PFSK-1 (cell line): ENCODE results near the gene SCN2B.

Experiments
- POLR2AphosphoS5 ChIP-seq: IDR thresholded peaks from 2 replicates; pipeline ENCODE4 v1.6.1; 2012; ENCODE audit warnings: low read depth, mild to moderate bottlenecking, control low read depth, low read length, moderate library complexity
- SIN3A ChIP-seq: IDR thresholded peaks from 2 replicates; pipeline ENCODE4 v1.6.1; 2012; ENCODE audit warnings: mild to moderate bottlenecking, low read length, moderate library complexity, borderline replicate concordance; ENCODE audit not compliant: insufficient read depth
- TF ChIP-seq, protein P1 (sequence below), 2 experiments: IDR thresholded peaks; 2 replicates each; pipeline versions ENCODE4 v1.6.1 to v1.8.0; 2011 to 2012; ENCODE audit warnings: low read depth in 2 of 2, low read length in 2 of 2, control low read depth in 1 of 2, inconsistent platforms in 1 of 2, mild to moderate bottlenecking in 1 of 2, moderate library complexity in 1 of 2; ENCODE audit not compliant: insufficient read depth in 1 of 2

DNA sequence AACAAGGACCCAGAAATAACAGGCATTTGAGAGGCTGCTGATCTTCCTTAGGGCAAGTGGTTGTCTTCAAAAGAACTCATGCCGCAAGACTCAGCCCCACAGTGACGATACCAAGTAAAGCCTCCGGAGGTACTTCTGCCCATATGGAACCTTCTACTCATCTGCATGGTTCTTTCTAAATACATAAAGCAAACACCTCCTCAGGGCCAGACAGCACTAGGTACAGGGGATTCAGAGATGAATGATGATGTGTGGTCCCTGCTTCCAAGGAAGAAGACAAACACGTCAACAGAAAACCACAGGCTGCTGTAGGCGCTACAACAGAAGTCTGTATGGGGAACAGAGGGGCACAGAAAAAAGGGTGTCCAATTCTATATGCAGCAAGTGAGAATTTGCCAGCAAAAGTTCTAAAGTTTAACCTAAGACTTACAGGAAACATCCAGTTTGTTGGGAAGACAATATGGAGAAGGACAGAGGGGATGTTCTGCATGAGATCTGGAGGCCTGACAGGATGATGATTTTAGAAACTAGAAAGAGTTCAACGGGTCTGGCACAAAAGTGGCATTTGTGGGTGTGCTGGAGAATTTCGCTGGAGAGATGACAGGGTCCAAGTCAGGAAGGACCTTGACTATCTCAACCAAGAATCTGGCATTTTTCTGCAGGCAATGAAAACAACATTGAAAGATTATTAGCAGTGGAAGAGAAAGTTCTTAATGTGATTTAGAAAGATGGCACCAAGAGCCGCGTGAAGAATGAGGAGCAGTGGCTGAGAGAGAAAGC is 24.7 kb upstream of the SCN2B start:
- TF ChIP-seq POLR2AphosphoS5 = no peak
- TF ChIP-seq, protein P1, sequence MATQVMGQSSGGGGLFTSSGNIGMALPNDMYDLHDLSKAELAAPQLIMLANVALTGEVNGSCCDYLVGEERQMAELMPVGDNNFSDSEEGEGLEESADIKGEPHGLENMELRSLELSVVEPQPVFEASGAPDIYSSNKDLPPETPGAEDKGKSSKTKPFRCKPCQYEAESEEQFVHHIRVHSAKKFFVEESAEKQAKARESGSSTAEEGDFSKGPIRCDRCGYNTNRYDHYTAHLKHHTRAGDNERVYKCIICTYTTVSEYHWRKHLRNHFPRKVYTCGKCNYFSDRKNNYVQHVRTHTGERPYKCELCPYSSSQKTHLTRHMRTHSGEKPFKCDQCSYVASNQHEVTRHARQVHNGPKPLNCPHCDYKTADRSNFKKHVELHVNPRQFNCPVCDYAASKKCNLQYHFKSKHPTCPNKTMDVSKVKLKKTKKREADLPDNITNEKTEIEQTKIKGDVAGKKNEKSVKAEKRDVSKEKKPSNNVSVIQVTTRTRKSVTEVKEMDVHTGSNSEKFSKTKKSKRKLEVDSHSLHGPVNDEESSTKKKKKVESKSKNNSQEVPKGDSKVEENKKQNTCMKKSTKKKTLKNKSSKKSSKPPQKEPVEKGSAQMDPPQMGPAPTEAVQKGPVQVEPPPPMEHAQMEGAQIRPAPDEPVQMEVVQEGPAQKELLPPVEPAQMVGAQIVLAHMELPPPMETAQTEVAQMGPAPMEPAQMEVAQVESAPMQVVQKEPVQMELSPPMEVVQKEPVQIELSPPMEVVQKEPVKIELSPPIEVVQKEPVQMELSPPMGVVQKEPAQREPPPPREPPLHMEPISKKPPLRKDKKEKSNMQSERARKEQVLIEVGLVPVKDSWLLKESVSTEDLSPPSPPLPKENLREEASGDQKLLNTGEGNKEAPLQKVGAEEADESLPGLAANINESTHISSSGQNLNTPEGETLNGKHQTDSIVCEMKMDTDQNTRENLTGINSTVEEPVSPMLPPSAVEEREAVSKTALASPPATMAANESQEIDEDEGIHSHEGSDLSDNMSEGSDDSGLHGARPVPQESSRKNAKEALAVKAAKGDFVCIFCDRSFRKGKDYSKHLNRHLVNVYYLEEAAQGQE (IDR thresholded peaks at IDR 0.05; ENCODE audit: insufficient read depth in 1 of 2, low read depth in 2 of 2, low read length in 2 of 2) = no peak
- TF ChIP-seq SIN3A = no peak
